ENCODE data around the gene TWF2. TPM values are rescaled to one million over a fixed set of nuclear protein-coding genes. Genes with fewer than 3 reads are reported as not detected.

TWF2 gene
- total RNA-seq, 3 donors from 2014 or later (not counting 1 experiment from before 2014, with no cell fraction given), result 49.2 to 76.6 (median 52.0) TPM

- no peaks in the 10 kb centered on the region for H3K9me3 Mint-ChIP-seq
- H3K27me3 Mint-ChIP-seq (ENCODE audit: low read depth in 2 of 2), result no peaks in the 10 kb centered on the region
- H3K4me1 ChIP-seq (ENCODE audit: control insufficient read depth, insufficient read depth, low read length), result peaks cover 59% of the 10 kb centered on the region
- H3K9me3 ChIP-seq (ENCODE audit: control insufficient read depth, insufficient read depth, low read length), result no peaks in the 10 kb centered on the region
- ATAC-seq (peak; percentile 85 to 94 (median 89)), DNase-seq (peak; percentile 61 to 93)
- WGBS (ENCODE audit: insufficient coverage), result 14% methylated on average over 11 of the region's 12 CpGs
- no peak for TF ChIP-seq CTCF (IDR thresholded peaks at IDR 0.05)
- H3K27ac Mint-ChIP-seq, result peak overlapping the region; percentile 94 to 95
- H3K36me3 Mint-ChIP-seq, result peaks cover 25% of the 10 kb centered on the region
- no peaks in the 10 kb centered on the region for H3K27me3 ChIP-seq (ENCODE audit: control insufficient read depth, insufficient read depth, low read length)
- peaks cover 61% of the 10 kb centered on the region for H3K36me3 ChIP-seq (ENCODE audit: control insufficient read depth, insufficient read depth, low read length)
- peak overlapping the region; percentile 10 for H3K4me3 ChIP-seq (ENCODE audit: low read length)
- intact Hi-C loops (cut with micrococcal nuclease), result loop anchor here (2.0 kb wide), 3 partner anchors 15 to 25 kb away; partner anchors contain the start of genes TWF2 and WDR82
- H3K4me1 Mint-ChIP-seq, result peaks cover 64 to 72% of the 10 kb centered on the region in 2 donors
- peak overlapping the region; percentile 93 for H3K4me3 Mint-ChIP-seq
- H3K27ac ChIP-seq (ENCODE audit: low read length), result peak overlapping the region; percentile 92
Observed at GRCh38 chr3:52253314-52254304, 14.7 kb upstream of the TWF2 start.

- ATAC-seq (no peak), DNase-seq (peak in 1 of 2 donors; percentile 7)
- TF ChIP-seq CTCF (IDR thresholded peaks at IDR 0.05), result no peak
- no peaks in the 10 kb centered on the region for H3K9me3 Mint-ChIP-seq
- intact Hi-C loops (cut with micrococcal nuclease), result no loop called here
- peaks cover 37% of the 10 kb centered on the region for H3K36me3 ChIP-seq (ENCODE audit: control insufficient read depth, insufficient read depth, low read length)
- H3K4me3 ChIP-seq (ENCODE audit: low read length), result no peak overlapping the region
- WGBS (ENCODE audit: insufficient coverage), result 86% methylated on average over 1 of the region's 1 CpG
- H3K27ac Mint-ChIP-seq, result peak overlapping the region; percentile 91 to 92
- H3K4me1 ChIP-seq (ENCODE audit: control insufficient read depth, insufficient read depth, low read length), result peaks cover 74% of the 10 kb centered on the region
- H3K4me1 Mint-ChIP-seq, result peaks cover 67 to 76% of the 10 kb centered on the region in 2 donors
- peaks cover 8% of the 10 kb centered on the region for H3K36me3 Mint-ChIP-seq
- no peaks in the 10 kb centered on the region for H3K27me3 ChIP-seq (ENCODE audit: control insufficient read depth, insufficient read depth, low read length)
- H3K27me3 Mint-ChIP-seq (ENCODE audit: low read depth in 2 of 2), result no peaks in the 10 kb centered on the region
- H3K27ac ChIP-seq (ENCODE audit: low read length), result peak overlapping the region; percentile 29
- H3K4me3 Mint-ChIP-seq, result peak overlapping the region; percentile 32
- no peaks in the 10 kb centered on the region for H3K9me3 ChIP-seq (ENCODE audit: control insufficient read depth, insufficient read depth, low read length)
Observed at GRCh38 chr3:52250122-52250521, 11.2 kb upstream of the TWF2 start.

GRCh38 chr3:52249683-52250082 lies 10.7 kb upstream of the TWF2 start:
- Histone ChIP-seq H3K27ac (ENCODE audit: low read length) (no peak overlapping the region), H3K36me3 (ENCODE audit: control insufficient read depth, insufficient read depth, low read length) (peaks cover 36% of the 10 kb centered on the region), H3K4me3 (ENCODE audit: low read length) (no peak overlapping the region), H3K27me3 (ENCODE audit: control insufficient read depth, insufficient read depth, low read length) (no peaks in the 10 kb centered on the region), H3K9me3 (ENCODE audit: control insufficient read depth, insufficient read depth, low read length) (no peaks in the 10 kb centered on the region), H3K4me1 (ENCODE audit: control insufficient read depth, insufficient read depth, low read length) (peaks cover 74% of the 10 kb centered on the region)
- Mint-ChIP-seq H3K36me3 (peaks cover 8% of the 10 kb centered on the region), H3K27me3 (ENCODE audit: low read depth in 2 of 2) (no peaks in the 10 kb centered on the region), H3K27ac (peak overlapping the region; percentile 91 to 92), H3K4me1 (peaks cover 71 to 80% of the 10 kb centered on the region in 2 donors), H3K4me3 (no peak overlapping the region), H3K9me3 (no peaks in the 10 kb centered on the region)
- no peak for DNase-seq
- ATAC-seq, result no peak
- WGBS (ENCODE audit: insufficient coverage), result 94% methylated on average over 6 of the region's 6 CpGs
- TF ChIP-seq CTCF (IDR thresholded peaks at IDR 0.05), result no peak
- intact Hi-C loops (cut with micrococcal nuclease), result no loop called here

Measured in natural killer cell (primary cell).